Measurements from ENCODE around the gene CDH11.

- TF ChIP-seq CTCF (conservative IDR thresholded peaks at IDR 0.05; ENCODE audit: low read depth, low read length) (no peak), EZH2 (IDR thresholded peaks at IDR 0.05; ENCODE audit: borderline replicate concordance, low read depth, low read length, poor library complexity, severe bottlenecking) (no peak)
These were observed 27.9 kb downstream of the CDH11 start for GRCh38 chr16:65094009-65094408.
